AG09319 (cell line): ENCODE results near the gene RPA3.
"Not testable (repeated sequence)": the region's sequence is repeated elsewhere in the genome, so short reads cannot be mapped to it uniquely, and the experiment has no call there.

Source experiments
- DNase-seq: peaks from one replicate; pipeline ENCODE4 v3.0.0-alpha.2; 2010; ENCODE audit warnings: low read depth; ENCODE audit errors: extremely low read depth
- CTCF ChIP-seq: IDR thresholded peaks from 2 replicates; pipeline ENCODE4 v1.5.1; 2011; ENCODE audit warnings: low read depth, mild to moderate bottlenecking, inconsistent platforms, low read length, moderate library complexity

RPA3 gene

GRCh38 chr7:7668706-7669105 lies 49.7 kb downstream of the RPA3 start:
- no peak for DNase-seq
- no peak for TF ChIP-seq CTCF

- TF ChIP-seq CTCF: no peak
- no peak for DNase-seq
These were observed 51.2 kb downstream of the RPA3 start for GRCh38 chr7:7667187-7667586.

- DNase-seq: no peak
- TF ChIP-seq CTCF: no peak
These were observed 53.4 kb downstream of the RPA3 start for GRCh38 chr7:7665031-7665430.

GRCh38 chr7:7664291-7664690 lies 54.1 kb downstream of the RPA3 start:
- TF ChIP-seq CTCF: no peak
- no peak for DNase-seq

- peak; percentile 19 for TF ChIP-seq CTCF
- DNase-seq: no peak
These were observed 55.9 kb downstream of the RPA3 start for GRCh38 chr7:7662527-7662926.

GRCh38 chr7:7656459-7656858 lies 61.9 kb downstream of the RPA3 start:
- not testable (repeated sequence) for DNase-seq

DNA sequence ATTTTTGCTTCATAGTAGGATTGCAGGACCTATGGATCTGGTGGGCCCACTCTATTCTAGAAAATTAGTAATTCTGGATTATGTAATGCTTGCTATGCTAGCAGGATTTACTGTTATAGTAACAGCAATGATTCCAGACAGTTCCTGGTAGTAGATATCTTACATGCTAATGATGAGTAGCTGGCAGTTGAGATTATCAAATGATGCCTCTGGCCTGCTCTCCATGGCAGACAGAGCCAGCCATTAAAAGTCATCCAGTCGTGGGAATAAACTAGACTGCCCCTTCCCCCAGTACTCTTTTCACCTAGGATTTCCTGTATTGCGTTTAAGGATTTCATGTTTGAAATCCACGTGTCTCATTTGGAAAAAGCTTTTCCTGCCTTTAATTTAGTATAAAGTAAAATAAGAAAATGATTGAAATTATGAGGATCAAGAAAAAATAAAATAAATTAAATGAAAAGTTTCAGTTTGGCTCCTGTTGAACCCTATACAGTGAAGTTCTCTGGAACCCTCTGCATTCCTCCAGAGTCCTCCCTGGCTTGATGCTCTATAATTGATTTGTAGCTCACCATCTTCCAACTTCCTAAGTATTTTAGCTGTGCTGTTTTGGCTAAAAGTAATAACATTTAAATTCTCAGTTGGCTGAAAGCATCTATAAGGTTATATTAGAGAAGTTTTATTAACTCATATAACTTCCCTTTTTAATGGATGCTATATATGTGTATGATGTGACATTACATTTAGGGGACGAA lies 63.3 kb downstream of the RPA3 start:
- no peak for DNase-seq
- TF ChIP-seq CTCF: no peak

- peak; percentile 21 for TF ChIP-seq CTCF
- DNase-seq: no peak
These were observed 64.7 kb downstream of the RPA3 start for GRCh38 chr7:7653593-7654187.
